Lung microvascular endothelial cell (primary cell): ENCODE results near the gene UNC13D. TPM values are rescaled to one million over a fixed set of nuclear protein-coding genes. Genes with fewer than 3 reads are reported as not detected.
"Not testable (repeated sequence)": the region's sequence is repeated elsewhere in the genome, so short reads cannot be mapped to it uniquely, and the experiment has no call there.

Experiments used
- DNase-seq, 2 donors: peaks; one replicate each; pipeline versions ENCODE4 v3.0.0 to v3.0.0-alpha.2; 2010; ENCODE audit warnings: low read depth in 2 of 2
- total RNA-seq: library from RNA; depleted of rRNA; stranded (reverse); fragments of >200 nt; gene quantifications from 2 replicates; pipeline ENCODE4 v1.2.1, GENCODE V29; 2014

The UNC13D gene
- total RNA-seq, 1 donor from 2014 or later, result 3.8 TPM

- DNase-seq, result not testable (repeated sequence)
Observed at GRCh38 chr17:75851693-75851991, 7.4 kb upstream of the UNC13D start.

- no peak for DNase-seq
Observed at GRCh38 chr17:75850928-75851692, 6.9 kb upstream of the UNC13D start.

GRCh38 chr17:75849724-75850123 lies 5.5 kb upstream of the UNC13D start:
- DNase-seq, result peak; percentile 35 to 68

- peak; percentile 28 to 43 for DNase-seq
Observed at GRCh38 chr17:75849279-75849646, 5.1 kb upstream of the UNC13D start.

DNA sequence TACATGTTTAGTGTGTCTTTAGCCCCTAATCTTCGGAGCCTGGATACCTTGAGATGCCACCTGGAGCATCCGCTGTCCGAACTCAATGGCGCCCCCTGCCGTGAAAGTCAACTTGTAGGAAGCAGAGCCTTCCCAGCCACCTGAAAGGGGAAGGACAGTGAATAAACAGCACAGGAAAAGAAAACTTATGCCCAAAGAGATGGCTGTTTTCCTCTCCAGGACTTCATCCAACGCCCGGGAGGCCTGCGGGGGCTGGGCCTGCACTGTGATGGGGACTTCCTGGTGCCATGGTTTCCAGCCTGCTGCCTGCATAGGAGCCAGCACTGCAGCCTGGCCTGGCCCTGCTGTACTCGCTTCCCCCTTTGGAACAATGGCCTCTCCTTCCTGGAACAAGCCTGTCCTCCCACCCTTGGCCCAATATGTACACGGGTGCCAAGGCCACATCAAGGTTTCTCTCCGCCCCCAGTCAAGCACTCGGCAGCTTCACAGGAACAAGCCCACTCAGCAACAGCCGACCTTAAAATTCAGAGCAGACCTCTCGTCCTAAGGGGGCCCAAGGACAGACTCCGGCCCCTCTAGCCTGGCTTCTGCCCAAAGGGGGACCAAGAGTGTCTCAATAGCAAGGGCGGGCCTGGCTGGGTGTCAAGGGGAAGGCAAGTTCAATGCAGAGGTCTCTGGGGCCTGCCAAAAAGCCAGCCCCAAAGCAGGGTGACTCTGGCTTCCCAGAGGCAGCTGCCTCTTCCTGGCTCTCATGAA lies 4.5 kb upstream of the UNC13D start:
- peak; percentile 62 to 98 for DNase-seq

- no peak for DNase-seq
Observed at GRCh38 chr17:75847614-75848522, 3.7 kb upstream of the UNC13D start.

- no peak for DNase-seq
Observed at GRCh38 chr17:75846692-75847613, 2.7 kb upstream of the UNC13D start.

GRCh38 chr17:75845933-75846691 lies 1.9 kb upstream of the UNC13D start:
- peak; percentile 32 to 39 for DNase-seq

- peak; percentile 79 to 80 for DNase-seq
Observed at GRCh38 chr17:75845058-75845711, 981 bp upstream of the UNC13D start.

DNA sequence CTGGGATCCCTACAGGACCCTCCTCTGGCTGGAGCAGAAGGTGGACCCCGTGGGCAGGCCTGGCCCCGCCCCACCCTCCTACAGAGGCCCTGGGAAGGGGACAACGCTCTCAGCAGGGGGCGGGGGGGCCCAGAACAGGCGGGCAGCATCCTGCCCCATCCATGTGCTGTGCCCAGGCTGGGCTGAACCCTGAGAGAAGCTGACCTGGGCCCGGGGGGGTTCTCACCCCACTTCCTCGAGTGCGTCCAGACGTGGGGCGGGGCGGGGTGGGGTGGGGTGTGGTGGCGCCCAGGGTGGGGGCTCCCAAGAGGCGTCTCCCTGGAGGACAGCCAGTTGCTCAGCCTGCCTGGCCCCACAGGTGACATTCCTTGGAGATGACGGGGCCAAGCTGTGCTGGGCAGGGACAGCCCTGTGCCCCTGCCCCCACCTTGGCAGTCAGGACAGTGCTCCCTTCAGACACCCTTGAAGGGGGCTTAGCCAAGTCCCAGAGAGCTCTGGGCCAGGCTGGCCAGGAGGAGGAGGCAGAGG lies 390 bp upstream of the UNC13D start:
- peak in 1 of 2 donors; percentile 33 for DNase-seq

DNA sequence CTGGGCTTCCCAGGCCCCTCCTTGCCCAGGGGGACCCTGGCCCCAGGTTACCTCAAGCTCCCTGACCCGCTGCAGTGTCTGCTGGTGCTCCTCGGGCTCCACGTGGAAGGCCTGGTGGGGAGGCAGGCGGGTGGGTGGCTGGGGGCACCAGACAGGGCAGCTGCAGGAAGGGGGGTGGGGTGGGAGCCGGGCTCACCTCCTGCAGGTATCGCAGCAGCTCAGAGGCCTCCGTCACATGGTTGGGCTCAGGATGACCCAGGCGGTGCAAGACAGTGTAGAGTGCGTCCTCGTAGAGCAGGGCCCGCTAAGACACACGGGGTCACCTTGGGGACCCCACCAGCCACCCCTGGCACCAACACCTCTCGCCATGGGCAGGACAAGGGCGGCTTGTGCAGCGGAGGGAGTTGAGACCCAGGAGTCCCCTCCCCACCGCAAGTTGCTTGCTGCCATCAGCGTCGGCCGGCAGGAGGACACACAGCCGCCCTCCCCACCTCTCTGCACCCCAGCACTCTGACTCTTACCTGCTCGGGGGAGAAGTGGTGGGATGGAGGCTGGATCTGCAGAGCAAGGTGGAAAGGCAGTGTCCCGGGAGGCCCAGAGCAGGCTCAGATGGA lies 1.1 kb downstream of the UNC13D start:
- DNase-seq, result no peak

GRCh38 chr17:75842411-75842810 lies 1.8 kb downstream of the UNC13D start:
- no peak for DNase-seq

DNA sequence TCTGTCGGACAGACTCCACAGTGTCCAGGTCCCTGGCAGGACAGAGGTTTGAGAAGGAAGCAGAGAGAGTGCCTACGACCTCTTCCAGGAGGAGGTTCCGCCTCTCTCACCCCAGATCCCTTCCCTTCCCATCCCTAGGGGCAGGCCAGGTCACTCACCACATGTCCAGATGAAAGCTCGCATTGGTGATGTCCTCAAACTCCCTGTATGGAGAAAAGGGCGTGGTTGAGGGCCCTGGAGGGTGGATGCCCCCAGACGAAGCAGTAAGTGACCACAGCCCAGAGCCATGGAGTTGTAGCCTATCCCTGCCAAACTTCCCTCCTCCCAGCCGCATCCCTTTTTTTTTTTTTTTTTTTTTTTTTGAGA lies 3.4 kb downstream of the UNC13D start:
- no peak for DNase-seq

DNA sequence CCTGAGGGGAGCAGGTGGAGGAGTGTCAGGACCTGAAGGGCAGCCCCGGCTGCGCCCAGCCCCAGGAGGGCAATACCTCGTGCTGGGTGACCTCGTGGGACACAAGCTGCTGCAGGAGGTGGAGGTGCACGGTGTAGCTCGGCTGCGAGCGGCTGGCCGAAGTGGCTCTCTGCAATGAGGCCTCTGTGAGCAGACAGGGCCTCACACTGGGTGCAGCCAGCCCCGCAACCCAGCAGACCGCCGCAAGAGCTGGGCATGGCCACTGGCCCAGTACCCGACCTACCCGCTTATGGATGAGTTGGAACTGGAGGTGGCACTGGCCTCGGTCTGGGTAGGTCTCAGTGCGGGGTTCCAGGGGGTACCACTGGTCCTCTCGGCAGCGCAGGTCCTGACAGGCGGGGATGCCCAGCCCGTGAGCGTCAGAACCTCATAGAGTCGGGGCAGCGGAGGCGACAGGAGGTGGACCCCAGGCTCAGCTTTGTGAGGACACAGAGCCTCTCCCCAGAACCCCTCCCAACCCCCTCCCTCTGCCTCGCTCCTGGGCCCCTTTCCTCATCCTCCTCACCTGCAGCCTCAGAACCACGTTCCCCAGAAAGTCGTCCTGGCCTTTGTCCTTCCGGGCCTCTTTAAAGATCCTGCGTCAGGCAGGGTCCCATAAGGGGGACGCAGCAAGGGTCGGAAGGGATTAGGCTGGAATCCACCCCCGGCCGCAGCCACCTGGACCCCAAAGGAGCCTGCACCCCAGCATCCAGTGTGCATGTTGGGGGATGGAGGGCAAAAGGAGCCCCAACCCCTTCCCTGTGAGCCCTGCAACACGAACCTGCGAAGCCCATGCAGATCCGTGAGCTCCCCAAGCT lies 4.0 kb downstream of the UNC13D start:
- no peak for DNase-seq

DNA sequence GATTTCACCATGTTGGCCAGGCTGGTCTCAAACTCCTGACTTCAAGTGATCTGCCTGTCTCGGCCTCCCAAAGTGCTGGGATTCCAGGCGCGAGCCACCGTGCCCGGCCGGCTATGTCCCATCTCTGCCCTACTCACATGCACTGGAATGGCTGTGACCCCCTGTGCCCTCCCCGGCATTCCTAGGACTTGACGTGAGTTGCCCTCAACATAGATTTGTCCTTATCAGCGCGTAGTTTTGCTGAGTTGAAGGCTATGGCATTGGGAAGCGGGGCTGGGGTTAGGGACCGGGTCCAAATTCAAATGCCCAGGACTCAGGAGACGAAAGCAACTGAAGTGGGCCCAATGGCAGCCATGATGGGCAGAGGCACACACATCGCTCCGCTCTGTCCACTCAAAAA lies 5.8 kb downstream of the UNC13D start:
- no peak for DNase-seq

- DNase-seq, result peak in 1 of 2 donors; percentile 38
Observed at GRCh38 chr17:75837899-75838298, 6.3 kb downstream of the UNC13D start.

- no peak for DNase-seq
Observed at GRCh38 chr17:75836605-75837004, 7.6 kb downstream of the UNC13D start.

DNA sequence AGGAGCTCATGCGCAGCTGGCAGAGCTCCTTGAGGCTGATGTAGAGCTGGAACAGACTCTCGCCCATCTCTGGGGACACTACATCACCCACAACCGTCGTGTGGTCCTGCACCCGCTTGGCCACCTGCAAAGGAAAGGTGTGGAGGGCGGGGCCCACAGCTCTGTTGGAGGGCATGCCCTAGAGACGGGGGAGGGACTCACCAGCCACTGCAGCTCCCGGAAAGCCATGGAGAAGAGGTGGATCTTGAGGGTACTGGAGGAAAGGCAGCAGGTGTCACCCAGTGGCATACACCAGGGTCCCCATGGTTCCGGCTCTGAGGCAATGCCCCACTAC lies 8.6 kb downstream of the UNC13D start:
- DNase-seq, result no peak
